Activated CD4-positive, alpha-beta T cell treated with anti-CD3 and anti-CD28 coated beads, Interleukin-2, amount 50 U/mL, for 16 hours (primary cell): ENCODE results near the gene CACNB2.
A peak's percentile ranks its signal among the peaks of the same experiment; 100 is the strongest.
"Not testable (repeated sequence)": the region's sequence is repeated elsewhere in the genome, so short reads cannot be mapped to it uniquely, and the experiment has no call there.

ENCODE experiments used
- DNase-seq: peaks from one replicate; pipeline ENCODE4 v3.0.0-alpha.2; 2020

The CACNB2 gene

GRCh38 chr10:18203471-18203870, 63.2 kb downstream of the CACNB2 start:
- no peak for DNase-seq

DNA sequence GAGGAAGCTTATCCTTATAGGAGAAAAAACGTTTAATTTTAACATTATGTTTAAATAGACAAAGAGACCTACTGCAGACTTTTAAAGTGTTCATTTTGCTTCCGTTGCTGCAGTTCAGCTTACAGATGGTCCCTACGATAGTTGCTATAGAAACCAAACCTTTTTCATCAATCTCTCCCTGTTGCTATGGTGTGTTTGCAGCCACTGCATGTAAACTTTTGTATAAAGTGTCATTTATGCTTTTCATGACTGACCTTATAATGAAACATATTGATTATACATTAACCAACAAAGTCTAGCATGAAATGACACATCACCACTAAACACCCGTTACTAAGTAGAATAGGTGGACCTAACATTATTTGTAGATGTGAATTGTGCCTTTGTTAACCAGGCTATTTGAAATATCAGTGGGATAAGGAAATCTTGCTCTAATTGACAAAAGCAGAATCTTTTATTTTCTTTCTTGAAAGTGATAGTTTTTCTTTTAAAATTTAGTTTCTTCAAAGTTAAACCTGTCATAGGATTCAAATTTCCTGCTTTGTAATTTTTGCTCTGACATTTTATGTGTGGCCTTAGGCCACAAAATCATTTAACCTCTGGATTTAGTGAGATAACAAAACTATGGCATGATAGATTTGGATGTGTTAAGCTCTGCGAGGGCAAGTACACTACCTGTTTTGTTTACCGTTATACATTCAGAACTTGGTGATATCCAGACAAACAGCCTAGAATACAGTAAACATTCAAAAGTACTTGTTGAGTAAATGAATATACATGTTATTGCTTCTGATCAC, 64.0 kb downstream of the CACNB2 start:
- DNase-seq, result peak; percentile 6

DNA sequence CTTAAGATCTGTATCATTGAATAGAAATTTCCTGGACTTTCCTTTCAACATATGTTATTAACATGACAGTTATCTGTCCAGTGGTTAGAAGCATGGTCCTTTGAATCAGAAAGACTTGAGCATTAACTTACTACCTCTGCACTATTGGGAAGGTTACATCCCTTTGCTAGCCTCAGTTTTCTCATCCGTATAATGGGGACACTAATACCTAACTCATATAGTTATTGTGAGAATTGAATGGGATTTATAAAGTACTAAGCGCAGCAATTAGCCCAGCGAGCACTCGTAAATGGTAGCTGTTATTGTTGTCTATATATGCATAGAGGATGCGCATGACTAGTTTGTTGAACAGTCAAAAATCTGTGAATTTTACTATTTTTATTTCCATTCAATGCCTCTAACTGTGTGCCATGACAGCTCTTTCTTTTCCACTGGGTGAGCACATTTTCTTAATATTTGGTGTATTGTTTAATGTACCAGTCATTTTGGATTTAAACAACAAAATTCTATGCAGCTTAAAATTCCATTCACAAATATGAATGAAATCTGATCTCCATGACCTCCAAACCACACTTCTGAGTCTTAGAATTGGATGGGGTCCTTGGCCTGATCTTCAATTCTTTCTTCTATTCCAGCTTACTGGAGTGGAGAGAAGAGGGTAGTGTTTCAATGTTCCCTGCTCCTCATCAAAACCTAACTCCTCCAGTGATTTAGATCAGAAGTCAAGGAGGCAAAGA, 65.0 kb downstream of the CACNB2 start:
- DNase-seq, result no peak

GRCh38 chr10:18208186-18208585, 68.0 kb downstream of the CACNB2 start:
- not testable (repeated sequence) for DNase-seq

DNA sequence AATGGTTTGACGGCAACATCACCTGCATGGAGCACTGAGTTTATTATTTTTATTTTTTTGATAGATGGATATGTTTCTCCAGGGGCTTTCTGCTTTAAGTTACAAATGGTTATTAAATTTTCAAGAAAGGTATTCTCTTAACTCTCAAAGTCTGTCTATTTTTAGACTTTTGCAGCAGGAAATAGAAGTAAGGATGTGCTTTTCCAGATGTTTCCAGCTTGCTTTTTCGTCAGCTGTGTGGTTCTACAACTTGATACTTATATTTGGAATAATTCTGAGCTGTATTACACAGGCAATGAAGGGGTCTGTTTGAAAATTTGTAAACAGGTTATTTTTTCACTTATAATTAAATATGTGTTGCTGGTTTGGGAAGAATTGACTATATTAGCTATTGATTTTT, 69.0 kb downstream of the CACNB2 start:
- no peak for DNase-seq

GRCh38 chr10:18210711-18211110, 70.5 kb downstream of the CACNB2 start:
- DNase-seq, result no peak

DNA sequence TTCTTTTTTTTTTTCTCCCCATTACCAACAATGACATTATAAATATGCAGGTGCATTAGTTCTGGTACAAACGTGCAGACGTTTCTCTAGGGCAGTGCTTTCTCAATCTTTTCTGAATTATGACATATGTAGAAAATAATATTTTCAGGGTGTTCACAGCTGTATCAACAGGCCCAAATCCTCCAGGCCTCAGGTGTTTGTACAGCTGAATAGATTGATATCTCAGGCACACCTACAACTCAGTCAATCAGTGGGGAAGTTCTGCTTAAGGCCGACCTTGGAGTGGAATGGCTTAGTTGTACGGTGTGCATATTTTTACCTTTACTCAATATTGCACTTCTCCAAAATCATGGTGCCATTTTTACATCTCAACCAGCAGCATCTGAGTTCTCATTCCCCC, 71.6 kb downstream of the CACNB2 start:
- no peak for DNase-seq

DNA sequence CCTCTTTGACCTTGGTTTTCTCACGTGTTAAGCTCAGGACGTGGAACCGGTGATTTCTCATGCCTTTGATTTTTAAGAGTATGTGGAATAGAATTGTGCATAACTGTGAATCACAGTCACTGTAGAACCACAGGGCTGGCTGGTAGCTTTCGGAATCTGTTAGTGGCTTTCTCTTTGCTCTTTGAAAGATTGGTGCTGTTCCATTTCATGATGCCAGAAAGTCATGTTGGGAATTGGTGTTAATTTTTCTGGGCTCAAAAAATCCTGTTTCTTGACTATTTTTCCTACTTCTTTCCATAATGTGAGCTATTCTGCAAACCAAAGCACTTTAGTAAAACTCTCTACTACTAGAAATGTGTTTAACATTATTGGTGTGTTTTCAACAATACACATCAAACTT, 73.0 kb downstream of the CACNB2 start:
- no peak for DNase-seq

GRCh38 chr10:18214691-18215563, 74.7 kb downstream of the CACNB2 start:
- peak; percentile 24 for DNase-seq

DNA sequence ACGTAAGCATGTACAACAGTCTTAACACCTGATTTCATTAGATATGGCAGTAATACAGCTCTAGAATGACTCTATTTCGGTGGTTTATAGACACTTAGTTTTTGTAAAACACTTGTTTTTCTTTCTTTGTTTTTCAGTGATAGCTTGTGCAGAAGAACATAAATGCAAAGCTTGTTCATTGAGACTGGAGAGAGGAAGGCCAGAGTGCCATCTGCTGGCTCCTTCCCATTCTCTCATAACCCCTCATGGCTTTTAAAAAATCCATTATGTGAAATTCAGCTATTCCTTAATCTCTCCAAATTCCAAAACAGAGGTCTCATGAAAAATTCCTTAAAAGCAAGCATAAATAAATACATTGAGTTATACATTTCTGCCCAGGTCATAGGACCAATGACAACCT, 76.3 kb downstream of the CACNB2 start:
- DNase-seq, result no peak

DNA sequence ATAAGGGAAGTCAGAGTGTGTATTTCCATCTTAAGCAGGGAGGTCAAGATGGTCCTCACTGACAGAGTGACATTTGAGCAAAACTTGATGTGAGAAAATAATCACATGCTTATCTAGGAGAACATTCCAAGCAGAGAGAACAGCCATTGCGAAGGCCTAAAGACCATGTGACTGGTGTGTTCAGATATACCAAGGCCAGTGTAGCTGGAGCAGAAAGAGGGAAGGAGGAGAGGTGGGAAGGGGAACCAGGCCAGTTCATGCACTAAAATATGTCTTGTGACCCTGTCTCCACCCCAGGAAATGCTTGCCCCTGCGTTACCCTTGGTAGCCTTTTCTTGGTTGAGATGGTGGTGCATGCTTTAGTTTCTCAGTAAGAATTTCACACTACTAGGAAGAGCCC, 77.4 kb downstream of the CACNB2 start:
- no peak for DNase-seq

- no peak for DNase-seq
Measured at GRCh38 chr10:18219146-18219545, 78.9 kb downstream of the CACNB2 start.

DNA sequence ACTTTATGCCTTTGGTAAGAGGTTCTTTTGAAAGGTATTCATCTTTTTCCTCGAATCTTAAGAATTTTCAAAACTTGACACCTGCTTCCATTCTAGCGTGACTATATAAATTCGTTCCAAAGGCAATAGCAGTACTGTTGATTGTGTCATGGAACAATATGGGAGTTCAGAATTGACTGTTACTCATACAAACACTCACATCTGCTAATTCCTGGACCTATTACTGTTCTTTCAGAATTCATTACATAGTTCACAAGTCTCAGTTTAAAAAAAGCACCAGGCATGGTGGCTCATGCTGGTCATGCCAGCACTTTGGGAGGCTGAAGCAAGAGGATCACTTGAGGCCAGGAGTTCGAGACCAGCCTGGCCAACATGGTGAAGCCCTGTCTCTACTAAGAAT, 80.9 kb downstream of the CACNB2 start:
- no peak for DNase-seq

DNA sequence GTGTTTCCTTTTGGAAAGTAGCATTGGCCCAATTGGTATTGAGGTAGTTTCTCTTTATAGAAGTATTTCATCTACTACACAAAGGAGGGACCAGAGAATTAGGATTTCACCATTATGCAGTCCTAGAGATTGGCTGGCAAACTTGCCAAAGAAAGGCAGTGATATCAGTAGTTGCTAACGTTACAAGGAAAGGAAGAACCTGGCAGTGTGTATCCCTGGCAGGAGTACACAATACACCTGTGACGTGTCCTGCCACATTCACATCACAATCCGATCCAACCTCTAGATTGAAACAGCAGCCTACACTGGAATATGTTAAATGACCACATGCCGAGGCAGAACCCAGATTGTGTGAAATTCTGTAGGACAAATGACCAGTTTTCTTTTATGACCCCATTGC, 81.7 kb downstream of the CACNB2 start:
- DNase-seq, result no peak

DNA sequence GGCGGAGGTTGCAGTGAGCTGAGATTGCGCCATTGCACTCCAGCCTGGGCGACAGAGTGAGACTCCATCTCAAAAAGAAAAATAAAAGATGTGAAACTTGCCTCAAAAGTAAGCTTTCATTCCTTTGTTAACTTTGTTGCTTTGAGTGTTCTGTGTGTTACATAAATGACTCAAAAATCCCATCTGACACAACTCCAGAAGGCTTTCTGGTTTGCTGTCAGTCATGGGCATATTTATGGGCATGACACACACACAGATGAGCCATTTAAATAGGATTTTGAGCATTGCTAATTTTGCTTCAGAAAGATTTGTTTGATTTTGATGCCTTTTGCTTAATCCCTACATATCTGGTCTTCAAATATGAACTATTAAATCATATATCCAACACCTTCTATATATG, 82.6 kb downstream of the CACNB2 start:
- no peak for DNase-seq

GRCh38 chr10:18223898-18224297, 83.7 kb downstream of the CACNB2 start:
- DNase-seq, result no peak

- no peak for DNase-seq
Measured at GRCh38 chr10:18224626-18225445, 84.6 kb downstream of the CACNB2 start.

- DNase-seq, result no peak
Measured at GRCh38 chr10:18226336-18226735, 86.1 kb downstream of the CACNB2 start.

GRCh38 chr10:18229826-18230225, 89.6 kb downstream of the CACNB2 start:
- DNase-seq, result no peak

DNA sequence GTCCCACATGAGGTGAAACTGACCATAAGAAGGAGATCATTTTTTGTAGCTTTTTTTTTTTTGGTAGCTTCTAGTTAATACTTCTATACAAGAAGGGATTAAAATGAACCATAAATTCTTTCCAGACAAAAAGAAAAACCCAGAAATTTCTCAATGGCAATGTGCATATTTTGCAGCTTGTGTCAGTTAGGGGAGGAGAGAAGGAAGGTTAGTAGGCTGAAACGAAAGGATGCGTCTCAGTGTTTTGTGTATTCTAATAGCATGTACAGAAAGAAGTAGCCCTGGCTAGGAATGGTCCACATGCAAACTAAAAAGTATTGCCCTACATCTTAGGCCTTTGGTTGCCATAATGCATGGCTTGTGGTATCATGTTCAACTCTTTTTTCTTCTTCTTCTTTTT, 90.6 kb downstream of the CACNB2 start:
- no peak for DNase-seq

DNA sequence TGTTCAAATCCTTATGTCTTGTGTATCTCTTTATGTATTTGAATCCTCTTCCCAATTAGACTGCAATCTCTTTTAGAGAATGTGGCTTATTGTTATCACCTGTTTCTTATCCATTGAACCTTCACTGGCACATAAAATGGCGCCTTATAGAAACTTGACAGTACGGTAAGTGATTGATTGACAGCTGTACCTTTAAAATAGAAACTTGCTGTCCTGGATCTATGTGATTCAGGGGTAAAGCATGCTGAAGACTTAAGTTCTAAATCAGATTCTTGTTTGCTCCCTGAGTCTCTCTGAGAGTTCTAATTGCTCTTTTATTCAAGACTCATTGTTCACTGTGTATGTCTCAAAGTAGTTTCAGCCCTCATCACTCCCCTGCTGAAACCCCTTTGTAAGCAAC, 91.3 kb downstream of the CACNB2 start:
- no peak for DNase-seq

- DNase-seq, result no peak
Measured at GRCh38 chr10:18233775-18234174, 93.6 kb downstream of the CACNB2 start.

GRCh38 chr10:18235477-18235876, 95.3 kb downstream of the CACNB2 start:
- DNase-seq, result no peak
